ENCODE data around the gene LARGE1. TPM values are rescaled to one million over a fixed set of nuclear protein-coding genes. Genes with fewer than 3 reads are reported as not detected.

The LARGE1 gene
- total RNA-seq, 4 donors from 2014 or later, result 24.9 to 51.0 (median 32.7) TPM

DNA sequence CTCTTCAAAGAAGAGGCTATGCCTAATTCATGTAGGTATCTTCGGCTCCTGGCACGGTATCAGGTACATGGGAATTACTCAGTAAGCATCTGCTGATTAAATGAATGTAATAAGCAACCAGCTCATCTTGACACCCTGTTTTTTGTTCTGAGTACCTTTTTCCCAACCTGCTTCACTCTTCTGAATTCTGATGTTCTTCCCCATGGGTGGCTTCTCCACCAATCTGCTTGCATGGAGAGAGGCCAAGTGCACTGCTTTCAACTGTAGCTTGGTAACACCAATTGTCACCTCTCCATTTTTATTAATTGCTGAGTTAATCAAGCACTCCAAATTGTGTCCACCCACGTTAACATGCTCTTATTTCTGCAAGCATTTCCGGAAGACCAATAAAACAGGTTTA, 40.5 kb downstream of the LARGE1 start:
- Histone ChIP-seq H3K36me3 (no peaks in the 10 kb centered on the region), H3K4me3 (no peak overlapping the region), H3K27me3 (no peaks in the 10 kb centered on the region), H3K4me1 (peaks cover 0 to 19% (median 3%) of the 10 kb centered on the region in 4 donors), H3K27ac (no peak overlapping the region), H3K9me3 (no peaks in the 10 kb centered on the region)
- no peak for DNase-seq (ENCODE audit: low spot score in 2 of 2)
- 88 to 95% methylated on average over 4 of the region's 4 CpGs for WGBS, 2 donors
- no peak for TF ChIP-seq POLR2A (IDR thresholded peaks at IDR 0.05)
- TF ChIP-seq, protein P1, sequence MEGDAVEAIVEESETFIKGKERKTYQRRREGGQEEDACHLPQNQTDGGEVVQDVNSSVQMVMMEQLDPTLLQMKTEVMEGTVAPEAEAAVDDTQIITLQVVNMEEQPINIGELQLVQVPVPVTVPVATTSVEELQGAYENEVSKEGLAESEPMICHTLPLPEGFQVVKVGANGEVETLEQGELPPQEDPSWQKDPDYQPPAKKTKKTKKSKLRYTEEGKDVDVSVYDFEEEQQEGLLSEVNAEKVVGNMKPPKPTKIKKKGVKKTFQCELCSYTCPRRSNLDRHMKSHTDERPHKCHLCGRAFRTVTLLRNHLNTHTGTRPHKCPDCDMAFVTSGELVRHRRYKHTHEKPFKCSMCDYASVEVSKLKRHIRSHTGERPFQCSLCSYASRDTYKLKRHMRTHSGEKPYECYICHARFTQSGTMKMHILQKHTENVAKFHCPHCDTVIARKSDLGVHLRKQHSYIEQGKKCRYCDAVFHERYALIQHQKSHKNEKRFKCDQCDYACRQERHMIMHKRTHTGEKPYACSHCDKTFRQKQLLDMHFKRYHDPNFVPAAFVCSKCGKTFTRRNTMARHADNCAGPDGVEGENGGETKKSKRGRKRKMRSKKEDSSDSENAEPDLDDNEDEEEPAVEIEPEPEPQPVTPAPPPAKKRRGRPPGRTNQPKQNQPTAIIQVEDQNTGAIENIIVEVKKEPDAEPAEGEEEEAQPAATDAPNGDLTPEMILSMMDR (IDR thresholded peaks at IDR 0.05), result no peak
- no peak for TF ChIP-seq EP300 (IDR thresholded peaks at IDR 0.05)

DNA sequence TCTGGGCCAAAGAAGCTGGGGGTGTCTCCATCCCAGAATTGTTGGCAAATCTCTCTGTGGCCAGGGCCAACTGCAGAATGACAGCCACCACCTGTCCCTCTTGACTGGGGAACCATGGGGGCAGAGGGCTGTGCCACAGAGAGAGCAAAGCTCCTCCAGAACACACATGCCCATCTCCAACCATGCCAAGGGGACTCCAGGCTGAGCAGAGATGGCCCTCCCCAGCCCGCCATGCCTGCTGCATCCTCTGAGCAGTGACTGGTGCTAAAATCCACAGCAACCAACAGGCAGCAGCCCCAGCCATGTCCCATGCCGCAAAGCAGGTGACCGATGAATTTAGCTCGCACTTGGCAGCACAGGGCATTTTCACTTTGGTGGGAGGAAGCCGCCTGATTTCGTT, 45.0 kb downstream of the LARGE1 start:
- Histone ChIP-seq H3K9me3 (no peaks in the 10 kb centered on the region), H3K27ac (peak overlapping the region in 2 of 4 donors; percentile 40 to 42), H3K27me3 (no peaks in the 10 kb centered on the region), H3K4me1 (peaks cover 0 to 43% (median 12%) of the 10 kb centered on the region in 4 donors), H3K36me3 (no peaks in the 10 kb centered on the region), H3K4me3 (no peak overlapping the region)
- WGBS, 2 donors, result 89 to 92% methylated on average over 4 to 5 of the region's 6 CpGs
- DNase-seq (ENCODE audit: low spot score in 2 of 2), result no peak
- TF ChIP-seq EP300 (IDR thresholded peaks at IDR 0.05) (no peak), POLR2A (IDR thresholded peaks at IDR 0.05) (no peak)
- TF ChIP-seq, protein P1 (IDR thresholded peaks at IDR 0.05), result no peak

DNA sequence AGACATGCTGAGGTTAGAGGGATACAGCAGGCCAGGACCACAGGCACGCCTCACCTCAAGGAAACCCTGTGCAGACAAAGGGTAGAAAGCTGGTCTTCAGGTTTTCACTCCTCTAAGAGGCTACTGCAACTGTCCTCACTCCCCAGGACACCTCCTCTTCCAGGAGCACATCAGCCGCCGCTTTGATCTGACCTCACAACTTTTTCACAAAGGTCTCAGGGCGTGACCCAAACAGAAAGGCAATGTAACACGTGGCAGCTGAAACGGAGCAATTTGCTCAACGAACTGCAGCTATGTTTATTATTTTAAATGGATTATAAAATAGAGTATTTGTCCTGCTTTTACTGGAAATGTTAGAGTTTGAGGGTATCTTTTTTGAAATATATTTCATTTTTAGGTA, 46.1 kb downstream of the LARGE1 start:
- Histone ChIP-seq H3K4me1 (peaks cover 0 to 51% (median 16%) of the 10 kb centered on the region in 4 donors), H3K27ac (peak overlapping the region in 1 of 4 donors; percentile 71), H3K4me3 (no peak overlapping the region), H3K36me3 (no peaks in the 10 kb centered on the region), H3K27me3 (no peaks in the 10 kb centered on the region), H3K9me3 (no peaks in the 10 kb centered on the region)
- no peak for DNase-seq (ENCODE audit: low spot score in 2 of 2)
- TF ChIP-seq EP300 (IDR thresholded peaks at IDR 0.05), result no peak
- no peak for TF ChIP-seq POLR2A (IDR thresholded peaks at IDR 0.05)
- TF ChIP-seq, protein P1 (IDR thresholded peaks at IDR 0.05), result no peak
- WGBS, 2 donors, result 66 to 70% methylated on average over 7 of the region's 7 CpGs

DNA sequence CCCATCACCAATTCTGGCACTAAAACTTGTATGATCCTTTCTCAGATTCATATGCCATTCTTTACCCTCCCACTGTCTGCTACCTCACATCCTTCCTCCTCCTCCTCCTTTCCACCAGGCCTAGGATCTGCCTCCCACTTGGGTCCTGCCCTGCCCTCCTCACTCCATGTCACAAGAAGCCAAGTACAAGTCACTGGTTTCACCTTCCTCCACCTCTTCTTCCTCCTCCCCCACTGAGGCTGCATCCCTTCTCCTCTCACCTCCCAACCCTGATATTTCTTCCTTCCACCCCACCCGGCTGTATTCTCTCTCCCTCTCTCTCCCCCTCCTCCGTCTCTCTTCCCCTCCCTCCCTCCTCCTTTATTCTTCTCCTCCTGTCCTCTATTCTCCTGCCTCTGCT, 46.6 kb downstream of the LARGE1 start:
- no peak for DNase-seq (ENCODE audit: low spot score in 2 of 2)
- TF ChIP-seq, protein P1 (IDR thresholded peaks at IDR 0.05), result no peak
- no peak for TF ChIP-seq POLR2A (IDR thresholded peaks at IDR 0.05)
- TF ChIP-seq EP300 (IDR thresholded peaks at IDR 0.05), result no peak
- Histone ChIP-seq H3K4me1 (peaks cover 0 to 52% (median 16%) of the 10 kb centered on the region in 4 donors), H3K4me3 (no peak overlapping the region), H3K27ac (peak overlapping the region in 2 of 4 donors; percentile 58 to 71), H3K27me3 (no peaks in the 10 kb centered on the region), H3K36me3 (no peaks in the 10 kb centered on the region), H3K9me3 (no peaks in the 10 kb centered on the region)
- 54 to 71% methylated on average over 2 of the region's 2 CpGs for WGBS, 2 donors

DNA sequence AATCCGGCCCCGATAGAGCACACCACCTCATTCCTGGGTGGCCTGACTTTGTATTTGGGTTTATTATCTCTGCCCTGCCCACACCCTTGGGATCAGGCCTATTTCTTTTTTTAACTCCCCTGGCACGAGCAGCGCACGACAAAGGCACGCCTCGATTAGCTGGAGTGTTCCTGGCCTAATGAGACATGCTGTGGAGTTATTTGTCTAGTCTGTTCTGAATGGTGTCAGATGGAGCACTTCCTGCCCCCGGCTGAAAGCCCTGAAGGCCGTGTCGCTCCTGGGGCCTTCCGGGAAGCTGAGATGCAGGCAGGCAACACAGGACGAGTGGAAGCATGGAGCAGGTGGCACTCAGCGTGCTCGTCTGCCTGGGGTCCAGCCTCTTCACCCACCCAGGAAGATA, 47.1 kb downstream of the LARGE1 start:
- Histone ChIP-seq H3K4me3 (no peak overlapping the region), H3K27me3 (no peaks in the 10 kb centered on the region), H3K36me3 (no peaks in the 10 kb centered on the region), H3K27ac (peak overlapping the region in 2 of 4 donors; percentile 58 to 71), H3K4me1 (peaks cover 0 to 53% (median 17%) of the 10 kb centered on the region in 4 donors), H3K9me3 (no peaks in the 10 kb centered on the region)
- no peak for DNase-seq (ENCODE audit: low spot score in 2 of 2)
- WGBS, 2 donors, result 36 to 55% methylated on average over 14 of the region's 14 CpGs
- TF ChIP-seq EP300 (IDR thresholded peaks at IDR 0.05) (no peak), POLR2A (IDR thresholded peaks at IDR 0.05) (no peak)
- TF ChIP-seq, protein P1 (IDR thresholded peaks at IDR 0.05), result no peak

All from tibial nerve (tissue), 4 donors.